Suprapubic skin (tissue), 4 donors: ENCODE measurements around the gene NPR1. TPM values are rescaled to one million over a fixed set of nuclear protein-coding genes. Genes with fewer than 3 reads are reported as not detected.
"Not testable (repeated sequence)": the region's sequence is repeated elsewhere in the genome, so short reads cannot be mapped to it uniquely, and the experiment has no call there.

ENCODE experiments used
- DNase-seq, 2 donors: peaks; one replicate each; pipeline ENCODE4 v3.0.0-alpha.2; 2019; ENCODE audit warnings: low spot score in 2 of 2
- H3K27ac ChIP-seq: fragments of 200-600 bp; sonication (generic); one replicate; pipeline ENCODE4 v1.5.1; 2019
- H3K27me3 ChIP-seq: fragments of 200-600 bp; sonication (generic); one replicate; pipeline ENCODE4 v1.5.1; 2019
- H3K36me3 ChIP-seq: fragments of 200-600 bp; sonication (generic); one replicate; pipeline ENCODE4 v1.5.1; 2019
- H3K4me1 ChIP-seq: fragments of 200-600 bp; sonication (generic); one replicate; pipeline ENCODE4 v1.5.1; 2019
- H3K4me3 ChIP-seq: fragments of 200-600 bp; sonication (generic); one replicate; pipeline ENCODE4 v1.5.1; 2019; ENCODE audit warnings: mild to moderate bottlenecking
- H3K9me3 ChIP-seq: fragments of 200-600 bp; sonication (generic); one replicate; pipeline ENCODE4 v1.5.1; 2019
- EP300 ChIP-seq: sonication (generic); formaldehyde crosslinking; IDR thresholded peaks from one replicate; pipeline ENCODE4 v1.6.1; 2017; ENCODE audit warnings: antibody characterized with exemption
- POLR2A ChIP-seq, 2 donors: fragments of 450-650 bp; IDR thresholded peaks; one replicate each; pipeline ENCODE4 v1.6.1; 2017; ENCODE audit warnings: antibody characterized with exemption in 2 of 2, mild to moderate bottlenecking in 2 of 2, moderate library complexity in 2 of 2
- POLR2AphosphoS5 ChIP-seq, 3 donors: sonication (generic); formaldehyde crosslinking; IDR thresholded peaks; one replicate each; pipeline ENCODE4 v1.6.1; 2017; ENCODE audit warnings: antibody characterized with exemption in 3 of 3
- WGBS: methylation state at CpG from one replicate; pipeline ENCODE4 v1.1.5; 2018; 5-methylcytosine and 5-hydroxymethylcytosine counted together
- total RNA-seq, 4 donors: library from RNA; depleted of rRNA; stranded (reverse); fragments of >200 nt; gene quantifications; one replicate each; pipeline ENCODE4 v1.1.0, GENCODE V29; 2016
- TF ChIP-seq, protein P1 (sequence below), 2 donors: fragments of 200-600 bp in 1 of 2; fragments of 450-650 bp in 1 of 2; sonication (generic) in 1 of 2; IDR thresholded peaks; one replicate each; pipeline ENCODE4 v1.5.1; 2016 to 2019; ENCODE audit warnings: antibody characterized with exemption in 2 of 2, mild to moderate bottlenecking in 1 of 2, moderate library complexity in 1 of 2

Gene NPR1
- total RNA-seq, 4 donors from 2014 or later = 4.7 to 19.2 (median 6.9) TPM

DNA sequence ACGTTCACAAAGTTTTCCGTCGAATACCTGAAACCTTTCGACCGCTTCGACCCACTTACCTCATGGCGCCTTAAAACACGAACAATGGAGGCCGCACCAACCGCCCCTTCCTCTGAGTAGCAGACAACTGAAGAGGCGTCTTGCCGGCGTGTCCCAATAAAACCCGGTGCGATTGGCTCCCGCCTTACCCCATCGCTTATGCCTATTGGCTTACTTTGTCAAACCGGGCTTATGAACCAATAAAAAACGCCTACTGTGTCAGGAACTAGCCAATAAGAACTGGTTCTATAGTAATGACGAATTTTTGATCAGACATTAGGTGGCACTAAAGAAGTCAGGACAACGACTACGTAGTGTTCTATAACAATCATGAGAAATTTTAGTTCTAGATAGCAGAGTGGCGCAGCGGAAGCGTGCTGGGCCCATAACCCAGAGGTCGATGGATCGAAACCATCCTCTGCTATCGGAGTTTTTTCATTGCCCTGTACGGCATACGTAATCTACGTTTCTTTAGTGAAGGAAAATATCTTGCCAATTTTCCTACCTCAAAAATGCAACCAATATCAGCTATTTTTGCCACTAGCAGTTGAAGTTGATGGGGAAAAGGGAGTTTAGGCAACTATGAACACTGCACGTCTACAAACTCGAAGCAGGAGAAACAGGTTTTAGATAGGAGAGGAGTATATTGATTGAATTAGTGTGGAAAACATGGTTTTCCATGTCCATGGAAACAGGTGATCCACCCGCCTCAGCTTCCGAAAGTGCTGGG is 7.4 kb upstream of the NPR1 start, which contains the start of gene ILF2:
Gene ILF2 (minus strand): TSS at position 135 of the 769 bp plus-strand sequence. CDS start 71 bp downstream, at position 64.
- Histone ChIP-seq H3K27me3 (no peaks in the 10 kb centered on the region), H3K9me3 (no peaks in the 10 kb centered on the region), H3K36me3 (peaks cover 30% of the 10 kb centered on the region), H3K4me3 (peak within 1 kb of the TSS; percentile 78), H3K27ac (peak within 1 kb of the TSS; percentile 88), H3K4me1 (peaks cover 31% of the 10 kb centered on the region)
- peak; percentile 99 for DNase-seq
- under 1% methylated on average over 34 of the region's 35 CpGs for WGBS
- peak; percentile 75 to 98 (median 79) for TF ChIP-seq POLR2AphosphoS5 (IDR thresholded peaks at IDR 0.05)
- TF ChIP-seq, protein P1, sequence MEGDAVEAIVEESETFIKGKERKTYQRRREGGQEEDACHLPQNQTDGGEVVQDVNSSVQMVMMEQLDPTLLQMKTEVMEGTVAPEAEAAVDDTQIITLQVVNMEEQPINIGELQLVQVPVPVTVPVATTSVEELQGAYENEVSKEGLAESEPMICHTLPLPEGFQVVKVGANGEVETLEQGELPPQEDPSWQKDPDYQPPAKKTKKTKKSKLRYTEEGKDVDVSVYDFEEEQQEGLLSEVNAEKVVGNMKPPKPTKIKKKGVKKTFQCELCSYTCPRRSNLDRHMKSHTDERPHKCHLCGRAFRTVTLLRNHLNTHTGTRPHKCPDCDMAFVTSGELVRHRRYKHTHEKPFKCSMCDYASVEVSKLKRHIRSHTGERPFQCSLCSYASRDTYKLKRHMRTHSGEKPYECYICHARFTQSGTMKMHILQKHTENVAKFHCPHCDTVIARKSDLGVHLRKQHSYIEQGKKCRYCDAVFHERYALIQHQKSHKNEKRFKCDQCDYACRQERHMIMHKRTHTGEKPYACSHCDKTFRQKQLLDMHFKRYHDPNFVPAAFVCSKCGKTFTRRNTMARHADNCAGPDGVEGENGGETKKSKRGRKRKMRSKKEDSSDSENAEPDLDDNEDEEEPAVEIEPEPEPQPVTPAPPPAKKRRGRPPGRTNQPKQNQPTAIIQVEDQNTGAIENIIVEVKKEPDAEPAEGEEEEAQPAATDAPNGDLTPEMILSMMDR (IDR thresholded peaks at IDR 0.05) = peak in 1 of 2 donors; percentile 8
- TF ChIP-seq POLR2A (IDR thresholded peaks at IDR 0.05) = peak; percentile 60 to 96
- no peak for TF ChIP-seq EP300

DNA sequence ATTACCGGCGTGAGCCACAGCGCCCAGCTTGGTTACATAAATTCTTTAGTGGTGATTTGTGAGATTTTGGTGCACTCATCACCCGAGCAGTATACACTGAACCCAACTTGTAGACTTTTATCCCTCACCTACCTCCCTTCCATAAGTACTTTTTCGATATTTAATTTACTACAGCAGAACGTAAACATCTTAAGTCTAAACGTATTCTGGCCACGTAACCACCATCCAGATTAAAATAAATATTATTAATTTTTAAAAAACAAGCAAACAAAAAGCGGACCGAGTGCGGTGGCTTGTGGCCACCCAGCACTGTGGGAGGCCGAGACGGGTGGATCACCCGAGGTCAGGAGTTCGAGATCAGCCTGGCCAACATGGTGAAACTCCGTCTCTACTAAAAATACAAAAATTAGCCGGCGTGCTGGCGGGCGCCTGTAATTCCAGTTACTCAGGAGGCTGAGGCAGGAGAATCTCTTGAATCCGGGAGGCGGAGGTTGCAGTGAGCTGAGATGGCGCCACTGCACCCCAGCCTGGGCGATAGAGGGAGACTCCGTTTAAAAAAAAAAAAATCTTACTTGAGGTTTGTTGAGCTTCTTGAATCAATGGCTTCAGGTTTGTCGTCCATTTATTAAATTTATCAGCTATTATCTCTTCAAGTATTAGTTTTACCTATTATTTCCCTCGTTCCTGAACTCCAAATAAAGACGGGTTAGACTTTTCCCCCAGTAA is 6.7 kb upstream of the NPR1 start:
- not testable (repeated sequence) for DNase-seq, H3K27me3 ChIP-seq, H3K9me3 ChIP-seq
- Histone ChIP-seq H3K36me3 (peaks cover 23% of the 10 kb centered on the region), H3K27ac (peak overlapping the region; percentile 88), H3K4me3 (peak overlapping the region; percentile 78), H3K4me1 (peaks cover 31% of the 10 kb centered on the region)
- 9% methylated on average over 28 of the region's 28 CpGs for WGBS

DNA sequence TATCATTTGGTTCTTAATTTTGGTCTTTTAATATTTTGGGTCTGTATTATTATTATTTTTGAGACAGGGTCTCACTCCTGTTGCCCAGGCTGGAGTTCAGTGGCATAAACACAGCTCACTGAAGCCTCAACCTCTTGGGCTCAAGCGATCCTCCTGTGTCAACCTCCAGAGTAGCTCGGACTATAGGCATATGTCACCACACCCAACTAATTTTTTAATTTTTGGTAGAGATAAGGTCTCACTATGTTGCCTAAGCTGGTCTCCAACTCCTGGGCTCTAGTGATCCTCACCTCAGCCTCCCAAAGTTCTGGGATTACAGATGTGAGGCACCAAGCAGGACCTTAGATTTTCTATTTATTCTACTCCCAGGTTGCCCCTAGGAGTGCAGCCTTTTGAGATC is 5.0 kb upstream of the NPR1 start:
- no peak for DNase-seq
- Histone ChIP-seq H3K27ac (no peak overlapping the region), H3K9me3 (no peaks in the 10 kb centered on the region), H3K4me1 (peaks cover 37% of the 10 kb centered on the region), H3K36me3 (peaks cover 6% of the 10 kb centered on the region), H3K4me3 (no peak overlapping the region), H3K27me3 (peaks cover 6% of the 10 kb centered on the region)
- 98% methylated on average over 2 of the region's 2 CpGs for WGBS
- no peak for TF ChIP-seq POLR2AphosphoS5 (IDR thresholded peaks at IDR 0.05)
- TF ChIP-seq POLR2A (IDR thresholded peaks at IDR 0.05) = no peak
- TF ChIP-seq EP300 = no peak
- TF ChIP-seq, protein P1 (IDR thresholded peaks at IDR 0.05) = no peak

DNA sequence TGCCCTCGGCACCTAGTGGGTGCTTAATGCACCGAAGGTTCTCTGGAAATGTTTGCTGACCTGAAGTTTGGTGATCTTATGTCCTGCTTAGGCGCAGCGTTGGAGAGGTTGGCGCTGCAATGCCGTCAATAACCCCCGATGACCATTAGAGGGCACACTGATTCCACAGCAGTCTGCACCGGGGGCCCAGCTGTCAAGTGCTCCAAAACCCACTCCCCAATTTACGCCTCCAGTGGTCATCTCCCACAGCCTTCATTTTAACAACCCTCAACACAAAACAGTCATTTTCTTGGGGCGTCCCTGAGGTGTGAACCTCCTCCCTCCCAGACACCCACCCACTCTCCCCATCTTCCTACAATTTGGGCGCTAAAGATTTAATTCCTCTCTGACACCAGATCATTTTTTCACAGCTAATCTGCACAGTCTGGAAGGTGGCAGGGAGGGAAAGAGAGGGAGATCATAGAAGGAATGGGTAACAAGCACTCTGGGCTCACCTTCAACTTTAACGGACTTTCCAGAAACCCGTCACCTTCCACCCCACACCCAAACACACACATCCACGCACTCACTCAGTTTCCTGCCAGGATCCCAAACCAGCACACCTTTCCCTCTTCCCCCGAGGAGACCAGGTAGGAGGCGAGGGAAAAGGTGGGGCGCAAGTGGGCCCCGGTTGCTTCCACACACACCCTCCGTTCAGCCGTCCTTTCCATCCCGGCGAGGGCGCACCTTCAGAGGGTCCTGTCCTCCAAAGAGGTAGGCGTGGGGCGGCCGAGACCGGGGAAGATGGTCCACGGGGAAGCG is 570 bp upstream of the NPR1 start:
- DNase-seq = no peak
- peak overlapping the region; percentile 50 for H3K4me3 ChIP-seq
- H3K27me3 ChIP-seq = peaks cover 13% of the 10 kb centered on the region
- peaks cover 22% of the 10 kb centered on the region for H3K4me1 ChIP-seq
- 3% methylated on average over 26 of the region's 29 CpGs for WGBS
- TF ChIP-seq, protein P1 (IDR thresholded peaks at IDR 0.05) = peak; percentile 71 to 88
- no peak for TF ChIP-seq EP300
- H3K27ac ChIP-seq = peak overlapping the region; percentile 23
- no peaks in the 10 kb centered on the region for H3K9me3 ChIP-seq
- H3K36me3 ChIP-seq = peaks cover 5% of the 10 kb centered on the region

DNA sequence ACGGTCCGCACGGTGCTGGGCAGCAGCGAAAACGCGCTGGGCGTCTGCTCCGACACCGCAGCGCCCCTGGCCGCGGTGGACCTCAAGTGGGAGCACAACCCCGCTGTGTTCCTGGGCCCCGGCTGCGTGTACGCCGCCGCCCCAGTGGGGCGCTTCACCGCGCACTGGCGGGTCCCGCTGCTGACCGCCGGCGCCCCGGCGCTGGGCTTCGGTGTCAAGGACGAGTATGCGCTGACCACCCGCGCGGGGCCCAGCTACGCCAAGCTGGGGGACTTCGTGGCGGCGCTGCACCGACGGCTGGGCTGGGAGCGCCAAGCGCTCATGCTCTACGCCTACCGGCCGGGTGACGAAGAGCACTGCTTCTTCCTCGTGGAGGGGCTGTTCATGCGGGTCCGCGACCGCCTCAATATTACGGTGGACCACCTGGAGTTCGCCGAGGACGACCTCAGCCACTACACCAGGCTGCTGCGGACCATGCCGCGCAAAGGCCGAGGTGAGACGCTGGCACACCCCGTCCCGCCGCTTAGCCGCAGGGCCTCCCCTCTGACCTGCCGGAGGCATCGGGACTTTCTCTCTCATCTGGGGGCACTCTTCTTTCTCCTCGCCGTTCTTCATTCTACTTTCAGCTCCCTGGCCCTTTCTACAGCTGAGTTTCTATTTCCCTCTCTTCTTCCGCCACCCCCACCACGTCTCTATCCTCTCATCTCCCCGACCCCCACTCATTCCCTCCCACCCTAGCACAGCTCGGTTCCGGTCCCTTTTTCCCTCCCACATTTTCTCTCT is 1.0 kb downstream of the NPR1 start:
- Histone ChIP-seq H3K36me3 (peaks cover 5% of the 10 kb centered on the region), H3K4me1 (peaks cover 26% of the 10 kb centered on the region), H3K27ac (peak overlapping the region; percentile 34), H3K9me3 (no peaks in the 10 kb centered on the region), H3K27me3 (peaks cover 13% of the 10 kb centered on the region), H3K4me3 (peak overlapping the region; percentile 50)
- TF ChIP-seq EP300 (no peak), POLR2A (IDR thresholded peaks at IDR 0.05) (no peak)
- TF ChIP-seq, protein P1 (IDR thresholded peaks at IDR 0.05) = peak; percentile 7 to 9
- WGBS = 11% methylated on average over 26 of the region's 73 CpGs
- DNase-seq = no peak
